Muscle of leg (tissue), 11 donors: ENCODE measurements around the gene ASMTL. TPM values are rescaled to one million over a fixed set of nuclear protein-coding genes. Genes with fewer than 3 reads are reported as not detected.

ENCODE experiments used
- DNase-seq: peaks from one replicate; pipeline ENCODE4 v3.0.0; 2013
- H3K27ac ChIP-seq: one replicate; pipeline ENCODE4 v1.5.1; 2013; ENCODE audit warnings: mild to moderate bottlenecking, low read length, control low read depth
- H3K27me3 ChIP-seq: one replicate; pipeline ENCODE4 v1.6.1; 2013; ENCODE audit warnings: low read length; ENCODE audit not compliant: control insufficient read depth, insufficient read depth
- H3K36me3 ChIP-seq: one replicate; pipeline ENCODE4 v1.6.1; 2013; ENCODE audit warnings: low read length; ENCODE audit not compliant: control insufficient read depth, insufficient read depth
- H3K4me1 ChIP-seq: one replicate; pipeline ENCODE4 v1.6.1; 2013; ENCODE audit warnings: low read length; ENCODE audit not compliant: control insufficient read depth, insufficient read depth
- H3K4me3 ChIP-seq: one replicate; pipeline ENCODE4 v1.5.1; 2013; ENCODE audit warnings: low read length, control low read depth
- H3K9me3 ChIP-seq: replicated peaks from 2 replicates; pipeline ENCODE4 v1.6.1; 2013; ENCODE audit warnings: low read depth, low read length; ENCODE audit not compliant: control insufficient read depth
- WGBS: methylation state at CpG from one replicate; pipeline ENCODE4 v1.1.5; 2013; ENCODE audit warnings: missing lambda C conversion rate; ENCODE audit not compliant: insufficient coverage; 5-methylcytosine and 5-hydroxymethylcytosine counted together
- polyA plus RNA-seq, 8 donors: library from polyadenylated mRNA; unstranded; fragments of 120-200 nt; gene quantifications; one replicate each; pipeline versions ENCODE4 v1.2.1 to v1.2.3, GENCODE V29; 2013; ENCODE audit warnings: inconsistent platforms in 1 of 8, low replicate concordance in 1 of 8; ENCODE audit not compliant: insufficient read length in 8 of 8, insufficient read depth in 1 of 8
- total RNA-seq: library from RNA; stranded (reverse); fragments of 120-200 nt; gene quantifications from one replicate; pipeline ENCODE4 v1.2.4, GENCODE V29; 2013

ASMTL gene
- total and polyA plus RNA-seq, 9 donors = 9.4 to 32.5 (median 26.7) TPM

DNA sequence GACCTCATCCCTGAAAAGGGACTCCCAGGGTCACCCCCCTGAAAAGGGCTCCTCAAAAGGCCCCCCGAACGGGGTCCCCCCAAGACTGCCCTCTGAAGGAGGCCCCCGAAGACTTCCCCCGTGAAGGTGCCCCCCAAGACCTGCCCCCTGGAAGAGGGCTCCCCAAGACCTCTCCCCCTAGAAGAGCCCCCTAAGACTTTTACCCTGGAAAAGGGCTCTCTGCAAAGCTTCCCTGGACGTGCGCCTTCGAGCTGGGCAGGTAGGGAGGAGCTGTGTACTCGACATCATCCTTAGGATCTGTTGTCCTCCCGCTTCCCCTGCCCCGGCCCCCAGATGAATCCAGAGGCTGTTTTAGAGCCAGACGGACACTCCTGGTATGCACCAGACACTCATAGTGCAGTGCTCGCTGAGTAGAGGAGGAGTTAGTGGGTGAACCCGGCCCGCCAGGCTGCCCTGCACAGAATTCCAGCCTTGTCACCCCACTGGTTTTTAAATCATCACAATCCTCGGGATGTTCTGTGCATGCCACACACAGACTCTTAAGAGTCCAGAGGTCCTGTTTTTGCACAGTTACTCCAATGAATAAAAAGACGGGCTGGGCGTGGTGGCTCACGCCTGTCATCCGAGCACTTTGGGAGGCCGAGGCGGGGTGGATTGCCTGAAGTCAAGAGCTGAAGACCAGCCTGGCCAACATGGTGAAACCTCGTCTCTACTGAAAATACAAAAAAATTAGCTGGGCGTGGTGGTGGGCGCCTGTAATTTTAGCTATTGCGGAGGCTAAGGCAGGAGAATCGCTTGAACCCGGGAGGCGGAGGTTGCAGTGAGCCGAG lies 55.1 kb downstream of the ASMTL start:
- no peak for DNase-seq
- H3K9me3 ChIP-seq = no peaks in the 10 kb centered on the region
- no peak overlapping the region for H3K4me3 ChIP-seq
- peaks cover 10% of the 10 kb centered on the region for H3K36me3 ChIP-seq
- no peaks in the 10 kb centered on the region for H3K27me3 ChIP-seq
- 72% methylated on average over 16 of the region's 29 CpGs for WGBS
- H3K27ac ChIP-seq = no peak overlapping the region
- H3K4me1 ChIP-seq = peaks cover 21% of the 10 kb centered on the region

DNA sequence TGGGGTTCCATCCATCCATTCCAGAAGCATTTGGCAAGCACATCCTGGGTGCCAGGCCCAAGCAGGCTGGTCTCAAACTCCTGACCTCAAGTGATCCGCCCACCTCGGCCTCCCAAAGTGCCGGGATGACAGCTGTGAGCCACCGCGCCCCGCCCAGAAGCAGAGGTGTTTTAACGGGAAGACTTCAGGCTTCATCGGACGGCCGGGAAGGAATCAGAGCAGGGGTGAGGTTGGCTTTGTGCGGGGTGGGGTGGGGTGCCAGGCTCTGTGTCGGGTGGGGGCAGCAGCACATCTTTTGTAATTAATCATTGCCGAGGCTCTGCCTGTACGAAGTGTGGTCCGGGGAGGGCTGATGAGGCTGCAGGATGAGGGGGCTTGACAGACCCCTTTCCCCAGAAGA lies 55.7 kb downstream of the ASMTL start:
- Histone ChIP-seq H3K9me3 (no peaks in the 10 kb centered on the region), H3K27ac (no peak overlapping the region), H3K27me3 (no peaks in the 10 kb centered on the region), H3K4me3 (no peak overlapping the region), H3K36me3 (peaks cover 10% of the 10 kb centered on the region), H3K4me1 (peaks cover 21% of the 10 kb centered on the region)
- DNase-seq = no peak
- 83% methylated on average over 9 of the region's 15 CpGs for WGBS

DNA sequence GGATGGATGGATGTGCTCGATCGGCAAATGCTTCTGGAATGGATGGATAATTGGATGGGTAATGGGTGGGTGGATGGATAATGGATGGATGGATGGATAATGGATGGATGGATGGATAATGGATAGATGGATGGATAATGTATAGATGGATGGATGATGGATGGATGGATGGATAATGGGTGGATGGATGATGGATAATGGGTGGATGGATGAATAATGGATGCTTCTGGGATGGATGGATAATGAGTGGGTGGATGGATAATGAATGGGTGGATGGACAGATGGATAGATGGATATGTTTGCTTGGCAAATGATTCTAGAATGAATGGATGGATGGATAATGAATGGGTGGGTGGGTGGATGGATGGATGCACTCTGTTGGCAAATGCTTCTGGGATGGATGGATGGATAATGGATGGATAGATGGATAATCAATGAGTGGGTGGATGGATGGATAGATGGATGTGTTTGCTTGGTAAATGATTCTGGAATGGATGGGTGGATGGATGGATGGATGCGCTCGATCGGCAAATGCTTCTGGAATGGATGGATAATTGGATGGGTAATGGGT lies 57.0 kb downstream of the ASMTL start:
- WGBS = 97% methylated on average over 5 of the region's 5 CpGs
- Histone ChIP-seq H3K27ac (no peak overlapping the region), H3K36me3 (peaks cover 13% of the 10 kb centered on the region), H3K4me1 (peaks cover 26% of the 10 kb centered on the region), H3K27me3 (no peaks in the 10 kb centered on the region), H3K4me3 (no peak overlapping the region), H3K9me3 (no peaks in the 10 kb centered on the region)
- DNase-seq = no peak

DNA sequence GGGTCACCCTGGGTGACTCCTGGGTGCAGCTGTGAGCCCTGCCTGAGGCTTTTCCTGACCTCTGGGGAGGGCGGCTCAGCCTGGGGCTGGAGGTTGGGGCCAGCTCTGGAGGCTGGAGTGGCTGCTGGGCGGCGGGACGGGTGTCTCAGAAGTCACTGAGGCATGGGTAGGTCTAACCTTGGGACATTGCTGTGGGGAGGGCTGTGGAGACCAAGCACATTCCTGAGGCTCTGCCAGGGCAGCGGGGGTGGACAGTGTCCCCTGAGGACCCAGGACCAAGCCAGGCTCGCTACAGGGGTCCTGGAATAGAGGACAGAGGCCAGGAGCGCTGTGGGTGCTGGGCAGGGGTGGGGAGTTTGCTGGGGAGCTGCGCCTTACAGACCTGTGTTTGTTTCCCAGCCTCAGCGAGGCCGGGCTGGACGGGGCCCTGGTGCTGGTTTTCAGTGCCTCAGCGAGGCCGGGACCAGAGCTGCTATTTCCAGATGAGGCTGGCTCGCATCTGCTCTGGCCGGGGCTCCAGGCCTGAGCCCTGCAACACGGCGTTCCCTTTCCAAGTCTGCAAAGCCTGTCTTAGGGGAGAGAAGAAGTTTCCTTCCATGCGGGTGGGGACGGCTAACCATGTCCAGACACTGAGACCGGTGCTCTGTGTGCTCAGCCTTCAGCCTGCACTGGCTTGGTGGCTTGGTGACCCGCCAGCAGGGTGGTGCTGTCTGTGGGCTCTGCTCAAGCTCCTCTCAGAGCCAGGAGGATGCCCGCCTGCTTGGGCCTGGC lies 57.8 kb downstream of the ASMTL start:
- Histone ChIP-seq H3K4me1 (peaks cover 29% of the 10 kb centered on the region), H3K9me3 (no peaks in the 10 kb centered on the region), H3K27ac (peak overlapping the region; percentile 67), H3K4me3 (no peak overlapping the region), H3K27me3 (no peaks in the 10 kb centered on the region), H3K36me3 (peaks cover 17% of the 10 kb centered on the region)
- DNase-seq = peak; percentile 67
- WGBS = 70% methylated on average over 20 of the region's 22 CpGs

DNA sequence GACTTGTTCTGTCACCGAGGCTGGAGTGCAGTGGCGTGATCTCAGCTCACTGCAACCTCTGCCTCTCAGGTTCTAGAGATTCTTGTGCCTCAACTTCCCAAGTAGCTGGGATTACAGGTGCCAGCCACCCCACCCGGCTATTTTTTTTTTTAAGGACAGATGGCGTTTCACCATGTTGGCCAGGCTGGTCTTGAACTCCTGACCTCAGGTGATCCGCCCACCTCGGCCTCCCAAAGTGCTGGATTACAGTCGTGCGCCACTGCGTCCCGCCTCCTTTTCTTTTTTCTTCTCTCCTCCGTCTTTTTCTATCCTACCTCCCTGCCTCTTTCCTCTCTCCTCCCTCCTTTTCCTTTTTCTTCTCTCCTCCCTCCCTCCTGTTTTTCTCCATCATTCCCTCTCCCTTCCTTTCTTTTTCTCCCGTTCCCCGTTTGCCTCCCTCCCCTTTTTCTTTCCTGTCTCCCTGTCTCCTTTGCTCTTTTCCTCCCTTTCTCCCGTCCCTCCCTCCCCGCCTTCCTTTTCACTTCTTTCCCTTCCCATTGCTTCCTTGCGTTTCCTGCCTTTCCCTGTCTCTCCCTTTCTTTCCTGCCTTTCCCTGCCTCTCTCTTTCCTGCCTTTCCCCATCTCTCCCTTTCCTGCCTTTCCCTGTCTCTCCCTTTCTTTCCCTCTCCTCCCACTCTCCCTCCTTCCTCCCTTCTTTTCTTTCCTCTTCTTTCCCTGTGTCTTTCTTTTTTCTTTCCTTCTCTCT lies 58.7 kb downstream of the ASMTL start:
- Histone ChIP-seq H3K27me3 (no peaks in the 10 kb centered on the region), H3K4me3 (no peak overlapping the region), H3K9me3 (no peaks in the 10 kb centered on the region), H3K27ac (peak overlapping the region; percentile 67), H3K4me1 (peaks cover 29% of the 10 kb centered on the region), H3K36me3 (peaks cover 25% of the 10 kb centered on the region)
- 34% methylated on average over 16 of the region's 16 CpGs for WGBS
- no peak for DNase-seq

DNA sequence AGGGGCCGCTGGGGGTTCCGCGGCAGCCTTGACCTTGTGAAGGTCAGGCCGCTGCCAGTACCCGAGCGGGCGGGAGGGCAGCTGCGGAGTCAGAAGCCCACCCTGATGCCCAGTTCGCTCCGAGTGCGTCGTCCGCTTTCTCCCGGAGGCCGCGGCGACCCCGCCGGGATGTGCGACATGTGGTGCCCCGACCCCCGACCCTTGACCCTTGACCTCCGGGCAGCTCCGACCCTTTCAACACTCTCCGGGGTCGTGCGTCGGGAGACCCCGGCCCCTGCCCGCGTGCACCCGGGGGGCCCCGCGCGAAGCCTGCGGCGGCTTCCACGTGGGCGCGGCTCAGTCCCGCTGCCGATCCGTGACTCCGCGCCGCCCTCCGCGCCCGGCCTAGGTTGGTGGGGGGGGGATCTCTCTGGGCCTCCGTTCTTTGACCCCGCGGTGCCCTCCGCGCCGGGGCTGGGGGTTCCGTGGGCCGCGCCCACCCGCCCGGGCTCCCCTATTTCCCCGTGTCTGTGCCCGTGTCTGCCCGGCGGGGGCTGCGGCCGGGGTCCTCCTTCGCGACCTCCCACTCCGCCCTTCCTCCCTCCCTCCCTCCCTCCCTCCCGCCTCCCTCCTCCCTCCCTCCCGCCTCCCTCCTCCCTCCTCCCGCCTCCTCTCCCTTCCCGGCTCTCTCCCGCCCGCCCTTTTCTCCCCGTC lies 60.2 kb downstream of the ASMTL start:
- Histone ChIP-seq H3K4me3 (peak overlapping the region; percentile 71), H3K4me1 (peaks cover 29% of the 10 kb centered on the region), H3K27ac (peak overlapping the region; percentile 98), H3K9me3 (no peaks in the 10 kb centered on the region), H3K36me3 (peaks cover 40% of the 10 kb centered on the region), H3K27me3 (no peaks in the 10 kb centered on the region)
- DNase-seq = peak; percentile 91
- 0% methylated on average over 34 of the region's 76 CpGs for WGBS

DNA sequence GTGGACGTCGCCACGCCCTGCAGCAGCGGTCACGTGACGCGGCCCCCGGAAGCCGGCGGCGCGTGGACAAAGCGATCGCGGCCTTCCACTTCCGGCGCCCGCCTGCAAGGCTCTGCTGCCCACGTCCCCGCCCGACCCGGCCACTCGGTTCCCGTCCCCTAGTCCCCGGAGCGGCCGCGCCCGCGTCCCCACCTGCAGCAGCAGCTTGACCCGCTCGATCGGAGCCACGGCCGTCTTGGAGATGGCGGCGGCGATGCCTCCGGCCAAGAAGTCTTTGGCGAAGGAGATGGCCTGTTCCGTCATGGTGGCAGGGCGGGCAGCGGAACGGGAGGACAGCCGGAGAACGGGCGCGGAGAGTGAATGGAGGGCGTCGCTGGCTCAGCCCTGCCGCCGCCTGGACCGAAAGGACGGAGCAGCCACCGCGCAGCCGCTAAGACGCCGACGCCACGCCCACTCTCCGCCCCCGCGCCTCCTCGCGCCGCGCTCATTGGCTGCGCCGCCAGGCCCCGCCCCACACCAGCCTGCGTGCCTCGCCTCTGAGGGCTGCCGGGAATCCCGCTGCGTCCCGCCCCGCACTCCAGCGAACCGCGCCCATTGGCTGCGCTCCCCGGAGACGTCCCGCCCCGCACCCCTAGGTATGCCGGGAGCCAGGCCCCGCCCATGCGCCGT lies 60.9 kb downstream of the ASMTL start, which contains the start of gene SLC25A6:
Gene SLC25A6 (minus strand): TSS at position 407 of the 669 bp plus-strand sequence. CDS start 104 bp downstream, at position 303.
- no peaks in the 10 kb centered on the region for H3K27me3 ChIP-seq
- H3K27ac ChIP-seq = peak within 1 kb of the TSS; percentile 98
- peaks cover 3% of the 10 kb centered on the region for H3K9me3 ChIP-seq
- peaks cover 47% of the 10 kb centered on the region for H3K36me3 ChIP-seq
- peaks cover 29% of the 10 kb centered on the region for H3K4me1 ChIP-seq
- WGBS = under 1% methylated on average over 90 of the region's 90 CpGs
- H3K4me3 ChIP-seq = peak within 1 kb of the TSS; percentile 100
- DNase-seq = peak; percentile 99

- DNase-seq = no peak
- 0% methylated on average over 18 of the region's 19 CpGs for WGBS
- H3K9me3 ChIP-seq = peaks cover 4% of the 10 kb centered on the region
- H3K36me3 ChIP-seq = peaks cover 52% of the 10 kb centered on the region
- peaks cover 29% of the 10 kb centered on the region for H3K4me1 ChIP-seq
- H3K27me3 ChIP-seq = no peaks in the 10 kb centered on the region
- H3K4me3 ChIP-seq = peak overlapping the region; percentile 100
- peak overlapping the region; percentile 51 for H3K27ac ChIP-seq
Observed at GRCh38 chrX:1391370-1391706, 61.4 kb downstream of the ASMTL start.
